Suprapubic skin (tissue), 4 donors: ENCODE data around the gene GOLM1.

Source experiments
- CTCF ChIP-seq, 2 donors: fragments of 200-600 bp in 1 of 2; fragments of 450-650 bp in 1 of 2; sonication (generic) in 1 of 2; IDR thresholded peaks; one replicate each; pipeline ENCODE4 v1.5.1; 2016 to 2019; ENCODE audit warnings: antibody characterized with exemption in 2 of 2, mild to moderate bottlenecking in 1 of 2, moderate library complexity in 1 of 2
- EP300 ChIP-seq: sonication (generic); formaldehyde crosslinking; IDR thresholded peaks from one replicate; pipeline ENCODE4 v1.6.1; 2017; ENCODE audit warnings: antibody characterized with exemption
- POLR2A ChIP-seq, 2 donors: fragments of 450-650 bp; IDR thresholded peaks; one replicate each; pipeline ENCODE4 v1.6.1; 2017; ENCODE audit warnings: antibody characterized with exemption in 2 of 2, mild to moderate bottlenecking in 2 of 2, moderate library complexity in 2 of 2
- POLR2AphosphoS5 ChIP-seq, 3 donors: sonication (generic); formaldehyde crosslinking; IDR thresholded peaks; one replicate each; pipeline ENCODE4 v1.6.1; 2017; ENCODE audit warnings: antibody characterized with exemption in 3 of 3

- TF ChIP-seq CTCF (IDR thresholded peaks at IDR 0.05) (no peak), POLR2A (IDR thresholded peaks at IDR 0.05) (no peak), POLR2AphosphoS5 (IDR thresholded peaks at IDR 0.05) (no peak), EP300 (no peak)
Measured at GRCh38 chr9:86122311-86122710, 23.0 kb upstream of the GOLM1 start.
